Thyroid gland (tissue), 4 donors: ENCODE measurements around the gene GALNT3. TPM values are rescaled to one million over a fixed set of nuclear protein-coding genes. Genes with fewer than 3 reads are reported as not detected.

Source experiments
- DNase-seq, 2 donors: peaks; one replicate each; pipeline ENCODE4 v3.0.0-alpha.2; 2019
- H3K27ac ChIP-seq, 3 donors: fragments of 200-600 bp; sonication (generic); 1 replicate in 2 of 3; 2 replicates in 1 of 3; pipeline ENCODE4 v1.5.1; 2016 to 2019; ENCODE audit warnings: mild to moderate bottlenecking in 1 of 3, moderate library complexity in 1 of 3
- H3K27me3 ChIP-seq: fragments of 200-600 bp; sonication (generic); one replicate; pipeline ENCODE4 v1.5.1; 2019
- H3K36me3 ChIP-seq, 2 donors: fragments of 200-600 bp; sonication (generic); one replicate each; pipeline ENCODE4 v1.5.1; 2016 to 2019
- H3K4me1 ChIP-seq, 2 donors: fragments of 200-600 bp; sonication (generic); one replicate each; pipeline ENCODE4 v1.5.1; 2017 to 2019
- H3K4me3 ChIP-seq, 3 donors: fragments of 200-600 bp; sonication (generic); replicated peaks in 1 of 3; 1 replicate in 2 of 3; 2 replicates in 1 of 3; pipeline ENCODE4 v1.5.1; 2016; ENCODE audit warnings: mild to moderate bottlenecking in 1 of 3
- H3K9me3 ChIP-seq: fragments of 200-600 bp; sonication (generic); one replicate; pipeline ENCODE4 v1.5.1; 2017
- POLR2A ChIP-seq, 2 donors: fragments of 450-650 bp; IDR thresholded peaks; one replicate each; pipeline ENCODE4 v1.6.1; 2017; ENCODE audit warnings: antibody characterized with exemption in 2 of 2, mild to moderate bottlenecking in 2 of 2, moderate library complexity in 1 of 2
- WGBS, 2 donors: methylation state at CpG; one replicate each; pipeline ENCODE4 v1.1.5; 2017; 5-methylcytosine and 5-hydroxymethylcytosine counted together
- intact Hi-C: fragments of 100-400 bp; cut with DNase I; formaldehyde crosslinking; loops from one replicate; pipeline ENCODE4 v1.15.1; 2023
- total RNA-seq, 4 donors: library from RNA; depleted of rRNA; stranded (reverse); fragments of >200 nt; gene quantifications; one replicate each; pipeline ENCODE4 v1.2.3, GENCODE V29; 2016
- TF ChIP-seq, protein P1 (sequence below), 6 experiments: fragments of 200-600 bp in 3 of 6; fragments of 450-650 bp in 3 of 6; sonication (generic) in 3 of 6; IDR thresholded peaks; one replicate each; pipeline ENCODE4 v1.5.1; 2016 to 2019; ENCODE audit warnings: antibody characterized with exemption in 6 of 6, mild to moderate bottlenecking in 2 of 6, inconsistent platforms in 1 of 6, moderate library complexity in 1 of 6

The GALNT3 gene
- total RNA-seq, 4 donors from 2014 or later, result 48.8 to 78.5 (median 59.2) TPM

DNA sequence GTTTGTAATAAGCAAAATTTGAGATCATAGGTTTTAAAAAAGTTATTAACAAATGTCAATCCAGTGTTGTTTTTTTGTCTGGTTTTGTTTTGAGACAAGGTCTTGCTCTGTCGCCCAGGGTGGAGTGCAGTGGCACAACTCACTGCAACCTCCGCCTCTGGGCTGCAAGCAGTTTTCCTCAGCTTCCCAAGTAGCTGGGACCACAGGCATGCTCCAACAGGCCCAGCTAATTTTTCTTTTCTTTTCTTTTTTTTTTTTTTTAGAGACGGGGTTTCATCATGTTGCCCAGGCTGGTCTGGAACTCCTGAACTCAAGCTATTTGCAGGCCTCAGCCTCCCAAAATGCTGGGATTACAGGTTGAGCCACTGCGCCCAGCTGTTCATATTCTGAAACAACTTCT, 31.3 kb downstream of the GALNT3 start:
- Histone ChIP-seq H3K4me1 (peaks cover 8 to 13% of the 10 kb centered on the region in 2 donors), H3K27ac (peak overlapping the region in 1 of 3 donors; percentile 15), H3K36me3 (peaks cover 0 to 4% of the 10 kb centered on the region in 2 donors), H3K9me3 (no peaks in the 10 kb centered on the region), H3K4me3 (no peak overlapping the region), H3K27me3 (no peaks in the 10 kb centered on the region)
- 56% methylated on average over 4 of the region's 4 CpGs for WGBS, 2 donors
- TF ChIP-seq, protein P1, sequence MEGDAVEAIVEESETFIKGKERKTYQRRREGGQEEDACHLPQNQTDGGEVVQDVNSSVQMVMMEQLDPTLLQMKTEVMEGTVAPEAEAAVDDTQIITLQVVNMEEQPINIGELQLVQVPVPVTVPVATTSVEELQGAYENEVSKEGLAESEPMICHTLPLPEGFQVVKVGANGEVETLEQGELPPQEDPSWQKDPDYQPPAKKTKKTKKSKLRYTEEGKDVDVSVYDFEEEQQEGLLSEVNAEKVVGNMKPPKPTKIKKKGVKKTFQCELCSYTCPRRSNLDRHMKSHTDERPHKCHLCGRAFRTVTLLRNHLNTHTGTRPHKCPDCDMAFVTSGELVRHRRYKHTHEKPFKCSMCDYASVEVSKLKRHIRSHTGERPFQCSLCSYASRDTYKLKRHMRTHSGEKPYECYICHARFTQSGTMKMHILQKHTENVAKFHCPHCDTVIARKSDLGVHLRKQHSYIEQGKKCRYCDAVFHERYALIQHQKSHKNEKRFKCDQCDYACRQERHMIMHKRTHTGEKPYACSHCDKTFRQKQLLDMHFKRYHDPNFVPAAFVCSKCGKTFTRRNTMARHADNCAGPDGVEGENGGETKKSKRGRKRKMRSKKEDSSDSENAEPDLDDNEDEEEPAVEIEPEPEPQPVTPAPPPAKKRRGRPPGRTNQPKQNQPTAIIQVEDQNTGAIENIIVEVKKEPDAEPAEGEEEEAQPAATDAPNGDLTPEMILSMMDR (IDR thresholded peaks at IDR 0.05), result no peak
- TF ChIP-seq POLR2A (IDR thresholded peaks at IDR 0.05), result no peak
- intact Hi-C loops, result no loop called here
- peak; percentile 57 to 71 for DNase-seq

DNA sequence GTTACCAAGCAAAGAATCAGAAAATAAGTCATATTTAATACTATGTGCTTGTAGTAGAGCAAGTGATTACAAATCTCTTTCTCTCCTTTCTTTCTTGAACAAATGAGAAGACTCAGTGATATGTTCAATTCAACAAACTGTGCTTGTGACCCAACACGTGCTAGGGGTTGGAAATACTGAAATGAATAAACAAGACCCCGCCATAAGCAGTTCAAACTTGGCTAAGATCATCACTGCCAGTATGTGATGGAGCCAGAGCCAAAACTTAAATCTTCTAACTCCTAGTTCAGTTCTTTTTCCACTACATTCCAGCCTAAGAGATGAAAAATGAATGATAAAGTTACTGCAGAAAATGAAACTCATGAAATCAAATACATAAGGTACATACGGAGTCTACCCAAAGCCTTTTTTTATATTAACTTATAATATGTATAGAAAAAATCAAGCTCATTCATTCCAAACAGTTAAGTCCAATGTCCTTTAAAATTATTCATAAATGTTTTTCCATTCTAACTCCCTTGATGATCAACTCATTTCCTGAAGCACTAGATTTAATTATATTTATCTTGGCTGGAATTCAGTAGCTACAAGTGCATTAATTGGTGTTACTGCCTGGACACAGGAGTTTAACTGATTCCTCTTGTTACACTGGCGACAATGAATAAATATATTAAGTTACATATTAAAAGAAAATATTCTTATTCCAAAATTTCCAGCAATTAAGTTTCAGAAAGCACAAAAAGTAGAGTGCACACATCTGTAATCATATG, 36.0 kb downstream of the GALNT3 start:
- Histone ChIP-seq H3K27me3 (no peaks in the 10 kb centered on the region), H3K4me1 (peaks cover 4 to 11% of the 10 kb centered on the region in 2 donors), H3K4me3 (no peak overlapping the region), H3K36me3 (peaks cover 0 to 4% of the 10 kb centered on the region in 2 donors), H3K9me3 (no peaks in the 10 kb centered on the region), H3K27ac (no peak overlapping the region)
- 58 to 71% methylated on average over 4 of the region's 4 CpGs for WGBS, 2 donors
- intact Hi-C loops, result no loop called here
- TF ChIP-seq POLR2A (IDR thresholded peaks at IDR 0.05), result no peak
- TF ChIP-seq, protein P1 (IDR thresholded peaks at IDR 0.05), result no peak
- no peak for DNase-seq

DNA sequence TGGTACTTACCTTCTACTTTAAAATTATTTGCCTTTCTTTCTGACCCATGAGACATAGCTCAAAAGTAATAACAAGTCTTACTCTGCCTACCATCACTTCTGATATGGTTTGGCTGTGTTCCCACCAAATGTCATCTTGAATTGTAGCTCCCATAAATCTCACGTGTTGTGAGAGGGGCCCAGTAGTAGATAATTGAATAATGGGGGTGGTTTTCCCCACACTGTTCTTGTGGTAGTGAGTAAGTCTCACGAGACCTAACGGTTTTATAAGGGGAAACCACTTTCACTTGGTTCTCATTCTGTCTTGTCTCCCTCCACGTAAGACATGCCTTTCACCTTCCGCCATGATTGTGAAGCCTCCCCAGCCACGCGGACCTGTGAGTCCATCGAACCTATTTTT, 47.5 kb downstream of the GALNT3 start:
- Histone ChIP-seq H3K4me3 (no peak overlapping the region), H3K36me3 (no peaks in the 10 kb centered on the region), H3K4me1 (peaks cover 13 to 15% of the 10 kb centered on the region in 2 donors), H3K9me3 (no peaks in the 10 kb centered on the region), H3K27me3 (no peaks in the 10 kb centered on the region), H3K27ac (peak overlapping the region; percentile 55 to 81 (median 69))
- intact Hi-C loops, result loop anchor here (10.0 kb wide), 1 partner anchor 48 kb away; the partner anchor contains the start of gene GALNT3
- WGBS, 2 donors, result 88 to 94% methylated on average over 8 of the region's 8 CpGs
- TF ChIP-seq POLR2A (IDR thresholded peaks at IDR 0.05), result no peak
- TF ChIP-seq, protein P1 (IDR thresholded peaks at IDR 0.05), result no peak
- DNase-seq, result no peak

DNA sequence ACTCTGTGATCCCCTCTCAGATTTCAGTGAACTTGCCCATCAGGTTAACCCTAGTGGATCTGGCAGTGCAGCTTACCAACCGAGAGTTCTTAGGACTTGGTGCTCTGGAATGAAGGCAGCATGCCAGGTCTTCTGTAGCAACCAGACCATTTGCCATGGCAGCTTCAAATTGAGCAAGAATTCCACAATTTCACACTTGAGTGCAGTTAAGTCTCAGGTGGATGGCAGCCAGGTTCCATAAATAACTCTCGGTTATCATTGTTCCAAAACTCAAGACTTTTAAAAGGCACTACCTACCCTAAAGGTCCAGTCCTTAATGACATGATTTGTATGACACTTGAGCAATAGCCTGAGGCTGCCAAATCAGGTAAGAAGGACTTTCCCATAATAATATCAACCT, 48.1 kb downstream of the GALNT3 start:
- intact Hi-C loops, result loop anchor here (10.0 kb wide), 1 partner anchor 49 kb away; the partner anchor contains the start of gene GALNT3
- TF ChIP-seq POLR2A (IDR thresholded peaks at IDR 0.05), result no peak
- TF ChIP-seq, protein P1 (IDR thresholded peaks at IDR 0.05), result no peak
- peak; percentile 93 to 94 for DNase-seq

DNA sequence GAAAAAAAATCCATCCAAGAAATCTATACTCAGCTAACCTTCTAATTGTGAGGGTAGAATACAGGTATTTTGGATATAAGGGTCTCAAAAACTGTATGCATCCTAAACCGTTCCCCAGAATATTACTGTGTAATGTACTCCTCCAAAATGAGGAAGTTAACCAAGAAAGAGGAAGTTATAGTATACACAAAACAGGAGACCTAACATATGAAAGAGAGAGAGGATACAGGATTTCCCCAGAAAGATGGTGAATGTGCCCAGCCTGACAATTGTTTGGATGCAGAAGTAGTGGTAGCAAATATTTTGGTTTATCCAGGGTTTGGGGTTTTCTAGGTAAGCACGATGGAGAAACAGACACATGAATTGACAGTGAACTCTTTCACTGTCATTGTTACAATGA, 50.6 kb downstream of the GALNT3 start:
- no peak for TF ChIP-seq POLR2A (IDR thresholded peaks at IDR 0.05)
- TF ChIP-seq, protein P1 (IDR thresholded peaks at IDR 0.05), result no peak
- DNase-seq, result no peak
- no peak overlapping the region for H3K4me3 ChIP-seq
- H3K36me3 ChIP-seq, result no peaks in the 10 kb centered on the region
- no peaks in the 10 kb centered on the region for H3K9me3 ChIP-seq
- H3K27ac ChIP-seq, result no peak overlapping the region
- intact Hi-C loops, result loop anchor here (10.0 kb wide), 1 partner anchor 51 kb away; the partner anchor contains the start of gene GALNT3
- no peaks in the 10 kb centered on the region for H3K27me3 ChIP-seq
- H3K4me1 ChIP-seq, result peaks cover 13 to 15% of the 10 kb centered on the region in 2 donors
- WGBS, 2 donors, result 79 to 84% methylated on average over 2 of the region's 2 CpGs

More for the DNA sequence above, 48.1 kb downstream of the GALNT3 start:
- no peaks in the 10 kb centered on the region for H3K27me3 ChIP-seq
- peak overlapping the region; percentile 46 to 81 (median 55) for H3K27ac ChIP-seq
- H3K9me3 ChIP-seq, result no peaks in the 10 kb centered on the region
- H3K36me3 ChIP-seq, result no peaks in the 10 kb centered on the region
- no peak overlapping the region for H3K4me3 ChIP-seq
- peaks cover 13 to 15% of the 10 kb centered on the region in 2 donors for H3K4me1 ChIP-seq
- WGBS, 2 donors, result 27 to 46% methylated on average over 2 of the region's 2 CpGs
